HG03571 (cell line): ENCODE measurements around the gene TMC2.
"Not testable (repeated sequence)": the region's sequence is repeated elsewhere in the genome, so short reads cannot be mapped to it uniquely, and the experiment has no call there.

Experiments used
- ATAC-seq: cut with Tn5 transposase; IDR thresholded peaks from one replicate; pipeline ENCODE4 v1.9.1; 2021; ENCODE audit not compliant: unreplicated experiment

Gene TMC2

GRCh38 chr20:2657674-2658073 lies 121.3 kb downstream of the TMC2 start:
- no peak for ATAC-seq

- no peak for ATAC-seq
Measured at GRCh38 chr20:2658414-2659354, 122.3 kb downstream of the TMC2 start.

GRCh38 chr20:2659547-2659946 lies 123.2 kb downstream of the TMC2 start:
- ATAC-seq, result no peak

GRCh38 chr20:2663364-2663886 lies 127.1 kb downstream of the TMC2 start:
- ATAC-seq, result no peak

GRCh38 chr20:2663887-2664719 lies 127.7 kb downstream of the TMC2 start, which contains the start of gene IDH3B:
IDH3B (minus strand) TSS chr20:2664216; CDS start chr20:2664188, 28 bp downstream.
- peak; percentile 81 for ATAC-seq

- no peak for ATAC-seq
Measured at GRCh38 chr20:2671977-2672376, 135.6 kb downstream of the TMC2 start.

- ATAC-seq, result no peak
Measured at GRCh38 chr20:2672446-2672845, 136.1 kb downstream of the TMC2 start.

GRCh38 chr20:2673453-2673852 lies 137.1 kb downstream of the TMC2 start:
- ATAC-seq, result no peak

GRCh38 chr20:2680046-2680445 lies 143.7 kb downstream of the TMC2 start:
- ATAC-seq, result no peak

GRCh38 chr20:2682040-2682439 lies 145.7 kb downstream of the TMC2 start:
- not testable (repeated sequence) for ATAC-seq

GRCh38 chr20:2684817-2685216 lies 148.4 kb downstream of the TMC2 start:
- not testable (repeated sequence) for ATAC-seq

GRCh38 chr20:2687514-2687913 lies 151.1 kb downstream of the TMC2 start:
- no peak for ATAC-seq

GRCh38 chr20:2688041-2688591 lies 151.7 kb downstream of the TMC2 start:
- ATAC-seq, result no peak

GRCh38 chr20:2690213-2690612 lies 153.8 kb downstream of the TMC2 start:
- no peak for ATAC-seq

- no peak for ATAC-seq
Measured at GRCh38 chr20:2690718-2691117, 154.3 kb downstream of the TMC2 start.

GRCh38 chr20:2691127-2691526 lies 154.8 kb downstream of the TMC2 start:
- no peak for ATAC-seq
